RWPE2 (cell line): ENCODE measurements around the gene DNAJC18.
"Not testable (repeated sequence)": the region's sequence is repeated elsewhere in the genome, so short reads cannot be mapped to it uniquely, and the experiment has no call there.

Experiments
- ATAC-seq: fragments of 200-7000 bp; cut with Tn5 transposase; 3 replicates; pipeline ENCODE4 v1.9.1; 2021; ENCODE audit warnings: low read depth
- DNase-seq: peaks from one replicate; pipeline ENCODE4 v3.0.0-alpha.2; 2020; ENCODE audit warnings: low spot score
- H3K27ac ChIP-seq: fragments of 450-650 bp; 2 replicates; pipeline ENCODE4 v1.5.1; 2017; ENCODE audit warnings: mild to moderate bottlenecking; ENCODE audit not compliant: poor library complexity, severe bottlenecking
- H3K27me3 ChIP-seq: fragments of 250-450 bp; sonication (Bioruptor Pico); 2 replicates; pipeline ENCODE4 v1.5.1; 2021; ENCODE audit warnings: mild to moderate bottlenecking, moderate library complexity; ENCODE audit not compliant: insufficient read depth, poor library complexity, severe bottlenecking
- H3K36me3 ChIP-seq: fragments of 250-450 bp; sonication (Bioruptor Pico); 2 replicates; pipeline ENCODE4 v1.5.1; 2020; ENCODE audit warnings: low read depth, mild to moderate bottlenecking, moderate library complexity
- H3K4me1 ChIP-seq: fragments of 250-450 bp; sonication (Bioruptor Pico); 2 replicates; pipeline ENCODE4 v1.5.1; 2021; ENCODE audit warnings: mild to moderate bottlenecking, moderate library complexity; ENCODE audit not compliant: insufficient read depth, poor library complexity, severe bottlenecking
- H3K4me3 ChIP-seq: fragments of 250-450 bp; sonication (Bioruptor Pico); 2 replicates; pipeline ENCODE4 v1.5.1; 2021; ENCODE audit warnings: mild to moderate bottlenecking, moderate library complexity; ENCODE audit not compliant: severe bottlenecking
- H3K9me3 ChIP-seq: fragments of 250-450 bp; sonication (Bioruptor Pico); 2 replicates; pipeline ENCODE4 v1.5.1; 2021; ENCODE audit warnings: mild to moderate bottlenecking, moderate library complexity; ENCODE audit not compliant: severe bottlenecking
- CTCF ChIP-seq: fragments of 450-650 bp; IDR thresholded peaks from one replicate; pipeline ENCODE4 v1.5.1; 2017; ENCODE audit warnings: mild to moderate bottlenecking, moderate library complexity; ENCODE audit not compliant: poor library complexity, severe bottlenecking

The DNAJC18 gene

GRCh38 chr5:139445325-139446170, 6.2 kb upstream of the DNAJC18 start:
- Histone ChIP-seq H3K36me3 (no peaks in the 10 kb centered on the region), H3K27me3 (no peaks in the 10 kb centered on the region), H3K27ac (peak overlapping the region; percentile 65), H3K9me3 (no peaks in the 10 kb centered on the region), H3K4me3 (no peak overlapping the region), H3K4me1 (peaks cover 27% of the 10 kb centered on the region)
- ATAC-seq (peak; percentile 79), DNase-seq (no peak)
- no peak for TF ChIP-seq CTCF

- Histone ChIP-seq H3K36me3 (no peaks in the 10 kb centered on the region), H3K4me3 (no peak overlapping the region), H3K27ac (peak overlapping the region; percentile 65), H3K9me3 (no peaks in the 10 kb centered on the region), H3K4me1 (peaks cover 27% of the 10 kb centered on the region), H3K27me3 (no peaks in the 10 kb centered on the region)
- TF ChIP-seq CTCF = no peak
- ATAC-seq (peak; percentile 60), DNase-seq (no peak)
These were observed 4.6 kb upstream of the DNAJC18 start for GRCh38 chr5:139443831-139444453.

- H3K36me3 ChIP-seq, H3K27me3 ChIP-seq, ATAC-seq, H3K4me3 ChIP-seq, H3K27ac ChIP-seq, H3K9me3 ChIP-seq: not testable (repeated sequence)
- peaks cover 22% of the 10 kb centered on the region for H3K4me1 ChIP-seq
- peak; percentile 59 for DNase-seq
These were observed 1.1 kb upstream of the DNAJC18 start for GRCh38 chr5:139440416-139440815.

- Histone ChIP-seq H3K4me3 (peak overlapping the region; percentile 93), H3K36me3 (peaks cover 4% of the 10 kb centered on the region; the same call in 1 of the 2 replicates), H3K27ac (peak overlapping the region; percentile 39), H3K27me3 (no peaks in the 10 kb centered on the region), H3K4me1 (peaks cover 5% of the 10 kb centered on the region), H3K9me3 (no peaks in the 10 kb centered on the region)
- TF ChIP-seq CTCF = no peak
- no peak for DNase-seq
- no peak for ATAC-seq
These were observed 665 bp downstream of the DNAJC18 start for GRCh38 chr5:139438707-139439012.

GRCh38 chr5:139435676-139436075, 3.6 kb downstream of the DNAJC18 start:
- peaks cover 4% of the 10 kb centered on the region; the same call in 1 of the 2 replicates for H3K36me3 ChIP-seq
- H3K27ac ChIP-seq = no peak overlapping the region
- DNase-seq = peak; percentile 9
- TF ChIP-seq CTCF = no peak
- no peak overlapping the region for H3K4me3 ChIP-seq
- H3K9me3 ChIP-seq = no peaks in the 10 kb centered on the region
- no peaks in the 10 kb centered on the region for H3K27me3 ChIP-seq
- peaks cover 4% of the 10 kb centered on the region for H3K4me1 ChIP-seq
- no peak for ATAC-seq
